ENCODE measurements around the gene CROCC2.
A peak's percentile ranks its signal among the peaks of the same experiment; 100 is the strongest.
"Not testable (repeated sequence)": the region's sequence is repeated elsewhere in the genome, so short reads cannot be mapped to it uniquely, and the experiment has no call there.

The CROCC2 gene

GRCh38 chr2:240972636-240973521 lies 66.7 kb downstream of the CROCC2 start:
- no peak for DNase-seq

GRCh38 chr2:240974771-240975572 lies 68.8 kb downstream of the CROCC2 start:
- DNase-seq = no peak

- DNase-seq = not testable (repeated sequence)
These were observed 69.8 kb downstream of the CROCC2 start for GRCh38 chr2:240975903-240976302.

- DNase-seq = no peak
These were observed 75.1 kb downstream of the CROCC2 start for GRCh38 chr2:240981280-240981679.

- DNase-seq = no peak
These were observed 76.0 kb downstream of the CROCC2 start for GRCh38 chr2:240981871-240982800.

GRCh38 chr2:240982821-240983281 lies 76.7 kb downstream of the CROCC2 start:
- no peak for DNase-seq

GRCh38 chr2:240983361-240983995 lies 77.3 kb downstream of the CROCC2 start:
- DNase-seq = peak; percentile 23

GRCh38 chr2:240983996-240984498 lies 77.9 kb downstream of the CROCC2 start:
- no peak for DNase-seq

- DNase-seq = no peak
These were observed 80.0 kb downstream of the CROCC2 start for GRCh38 chr2:240985881-240986786.

GRCh38 chr2:240986787-240987411 lies 80.8 kb downstream of the CROCC2 start:
- no peak for DNase-seq

GRCh38 chr2:240987588-240987987 lies 81.5 kb downstream of the CROCC2 start:
- DNase-seq = no peak

GRCh38 chr2:240988146-240988545 lies 82.0 kb downstream of the CROCC2 start:
- DNase-seq = peak; percentile 12

- DNase-seq = no peak
These were observed 82.6 kb downstream of the CROCC2 start for GRCh38 chr2:240988571-240989271.

GRCh38 chr2:240989451-240990265 lies 83.5 kb downstream of the CROCC2 start:
- no peak for DNase-seq

GRCh38 chr2:240990266-240990529 lies 84.1 kb downstream of the CROCC2 start:
- DNase-seq = no peak

GRCh38 chr2:240990726-240991377 lies 84.7 kb downstream of the CROCC2 start:
- DNase-seq = no peak

GRCh38 chr2:240991378-240992263 lies 85.5 kb downstream of the CROCC2 start:
- no peak for DNase-seq

Data from KG1 (cell line).